ENCODE data around the gene TSPAN10. TPM values are rescaled to one million over a fixed set of nuclear protein-coding genes. Genes with fewer than 3 reads are reported as not detected.

TSPAN10 gene
- total RNA-seq, 1 experiment from 2014 or later = 6.8 TPM

GRCh38 chr17:81635431-81635830 is 1.6 kb upstream of the TSPAN10 start:
- no peak for DNase-seq (ENCODE audit: low spot score)

- no peak for DNase-seq (ENCODE audit: low spot score)
These were observed 957 bp upstream of the TSPAN10 start for GRCh38 chr17:81635973-81636504.

GRCh38 chr17:81638683-81639082 is 1.7 kb downstream of the TSPAN10 start:
- DNase-seq (ENCODE audit: low spot score) = no peak

GRCh38 chr17:81640011-81640410 is 3.0 kb downstream of the TSPAN10 start:
- DNase-seq (ENCODE audit: low spot score) = no peak

- DNase-seq (ENCODE audit: low spot score) = peak; percentile 84
These were observed 5.0 kb downstream of the TSPAN10 start for GRCh38 chr17:81641825-81642489.

GRCh38 chr17:81644496-81644895 is 7.5 kb downstream of the TSPAN10 start:
- DNase-seq (ENCODE audit: low spot score) = no peak

GRCh38 chr17:81644976-81645952 is 8.3 kb downstream of the TSPAN10 start:
- no peak for DNase-seq (ENCODE audit: low spot score)

GRCh38 chr17:81646869-81647600 is 10.0 kb downstream of the TSPAN10 start:
- DNase-seq (ENCODE audit: low spot score) = no peak

- DNase-seq (ENCODE audit: low spot score) = no peak
These were observed 10.6 kb downstream of the TSPAN10 start for GRCh38 chr17:81647640-81648012.

- no peak for DNase-seq (ENCODE audit: low spot score)
These were observed 11.2 kb downstream of the TSPAN10 start for GRCh38 chr17:81648013-81648706.

- no peak for DNase-seq (ENCODE audit: low spot score)
These were observed 11.7 kb downstream of the TSPAN10 start for GRCh38 chr17:81648707-81649085.

GRCh38 chr17:81650951-81651350 is 14.0 kb downstream of the TSPAN10 start:
- DNase-seq (ENCODE audit: low spot score) = no peak

- peak; percentile 88 for DNase-seq (ENCODE audit: low spot score)
These were observed 14.7 kb downstream of the TSPAN10 start for GRCh38 chr17:81651692-81652091.

GRCh38 chr17:81652906-81653771 is 16.1 kb downstream of the TSPAN10 start:
- no peak for DNase-seq (ENCODE audit: low spot score)

- no peak for DNase-seq (ENCODE audit: low spot score)
These were observed 18.6 kb downstream of the TSPAN10 start for GRCh38 chr17:81655378-81656117.

GRCh38 chr17:81656118-81656743 is 19.2 kb downstream of the TSPAN10 start, which contains the start of gene PDE6G:
Gene PDE6G (minus strand): TSS chr17:81656542. CDS start chr17:81653305, 3,237 bp downstream.
- DNase-seq (ENCODE audit: low spot score) = no peak

GRCh38 chr17:81656835-81657234 is 19.8 kb downstream of the TSPAN10 start:
- no peak for DNase-seq (ENCODE audit: low spot score)

GRCh38 chr17:81659038-81659437 is 22.0 kb downstream of the TSPAN10 start:
- DNase-seq (ENCODE audit: low spot score) = no peak

- no peak for DNase-seq (ENCODE audit: low spot score)
These were observed 23.4 kb downstream of the TSPAN10 start for GRCh38 chr17:81660441-81660840.
